HG03378 (cell line): ENCODE results near the gene PCBP1.
"Not testable (repeated sequence)": the region's sequence is repeated elsewhere in the genome, so short reads cannot be mapped to it uniquely, and the experiment has no call there.

ENCODE experiments used
- ATAC-seq: cut with Tn5 transposase; IDR thresholded peaks from one replicate; pipeline ENCODE4 v1.9.1; 2021; ENCODE audit warnings: mild to moderate bottlenecking, moderate library complexity; ENCODE audit not compliant: unreplicated experiment

PCBP1 gene

DNA sequence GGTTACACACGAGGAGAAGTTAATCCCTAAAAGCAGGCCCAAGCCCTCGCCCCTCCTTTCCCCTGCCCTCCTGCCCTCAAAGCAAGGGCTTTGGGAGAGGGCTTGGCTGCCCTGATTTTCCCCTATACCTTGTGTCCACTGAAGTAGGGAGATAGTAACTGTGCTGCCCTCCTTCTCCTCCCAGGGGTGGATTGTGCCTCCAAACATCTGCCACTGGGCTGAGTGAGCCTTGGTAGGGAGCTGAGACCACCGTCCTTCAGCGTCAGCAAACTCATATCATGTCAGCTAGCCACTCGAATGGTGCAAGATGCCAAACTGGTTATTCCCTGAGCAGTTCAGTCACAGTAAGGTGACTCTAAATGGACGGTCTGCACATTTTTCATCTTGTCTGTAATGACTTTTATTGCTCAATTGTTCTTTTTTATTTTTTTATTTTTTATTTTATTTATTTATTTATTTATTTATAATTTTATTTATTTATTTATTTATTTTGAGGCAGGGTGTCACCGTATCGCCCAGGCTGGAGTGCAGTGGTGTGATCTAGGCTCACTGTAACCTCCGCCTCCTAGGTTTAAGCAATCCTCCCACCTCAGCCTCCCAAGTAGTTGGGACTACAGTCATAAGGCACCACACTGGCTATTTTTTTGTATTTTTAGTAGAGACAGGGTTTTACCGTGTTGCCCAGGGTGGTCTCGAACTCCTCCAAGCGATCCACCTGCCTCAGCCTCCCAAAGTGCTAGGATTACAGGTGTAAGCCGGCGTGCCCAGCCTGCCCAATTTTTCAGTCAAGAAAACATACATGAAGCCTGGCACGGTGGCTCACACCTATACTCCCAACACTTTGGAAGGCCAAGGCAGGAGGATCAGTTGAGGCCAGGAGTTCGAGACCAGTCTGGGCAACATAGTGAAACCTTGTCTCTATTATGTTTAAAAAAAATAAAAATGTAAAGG is 8.7 kb downstream of the PCBP1 start:
- ATAC-seq = no peak

DNA sequence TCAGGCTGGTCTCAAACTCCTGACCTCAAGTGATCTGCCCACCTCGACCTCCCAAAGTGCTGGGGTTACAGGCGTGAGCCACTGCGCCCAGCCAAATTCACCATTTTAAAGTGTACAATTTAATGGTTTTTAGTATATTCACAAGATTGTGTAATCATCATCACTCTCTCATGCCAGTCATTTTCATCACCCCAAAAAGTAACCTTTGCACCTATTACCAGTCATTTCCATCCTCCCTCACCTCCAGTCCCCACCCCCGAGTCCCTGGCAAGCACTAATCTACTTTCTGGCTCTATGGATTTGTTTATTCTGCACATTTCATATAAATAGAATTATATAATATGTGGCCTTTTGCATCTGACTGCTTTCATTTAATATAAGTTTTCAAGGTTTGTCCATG is 10.8 kb downstream of the PCBP1 start:
- no peak for ATAC-seq

DNA sequence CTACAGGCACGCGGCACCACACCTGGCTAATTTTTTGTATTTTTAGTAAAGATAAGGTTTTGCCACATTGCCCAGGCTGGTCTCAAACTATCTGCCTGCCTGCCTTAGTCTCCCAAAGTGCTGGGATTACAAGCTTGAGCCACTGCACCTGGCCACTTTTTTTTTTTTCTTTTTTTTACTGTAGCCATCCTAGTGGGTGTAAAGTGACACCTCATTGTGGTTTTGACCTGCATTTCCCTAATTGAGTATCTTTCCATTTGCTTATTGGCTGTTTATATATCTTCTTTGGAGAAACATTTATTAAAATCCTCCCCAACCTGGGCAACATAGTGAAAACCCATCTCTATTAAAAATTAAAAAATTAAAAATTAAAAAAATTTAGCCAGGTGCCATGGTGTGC is 12.0 kb downstream of the PCBP1 start:
- ATAC-seq = no peak

DNA sequence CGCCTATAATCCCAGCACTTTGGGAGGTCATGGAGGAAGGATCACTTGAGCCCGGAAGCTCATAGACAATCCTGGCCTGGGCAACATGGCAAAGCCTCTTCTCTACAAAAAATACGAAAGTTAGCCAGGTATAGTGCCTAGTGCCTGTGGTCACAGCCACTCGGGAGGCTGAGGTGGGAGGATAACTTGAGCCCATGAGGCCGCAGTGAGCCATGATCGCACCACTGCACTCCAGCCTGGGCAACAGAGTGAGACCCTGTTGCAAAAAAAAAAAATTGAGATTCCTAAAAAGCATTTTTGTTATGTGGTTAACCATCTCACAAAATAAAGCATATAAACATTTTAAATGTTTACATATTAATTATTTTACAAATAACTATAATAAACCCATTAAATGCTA is 13.9 kb downstream of the PCBP1 start:
- no peak for ATAC-seq

DNA sequence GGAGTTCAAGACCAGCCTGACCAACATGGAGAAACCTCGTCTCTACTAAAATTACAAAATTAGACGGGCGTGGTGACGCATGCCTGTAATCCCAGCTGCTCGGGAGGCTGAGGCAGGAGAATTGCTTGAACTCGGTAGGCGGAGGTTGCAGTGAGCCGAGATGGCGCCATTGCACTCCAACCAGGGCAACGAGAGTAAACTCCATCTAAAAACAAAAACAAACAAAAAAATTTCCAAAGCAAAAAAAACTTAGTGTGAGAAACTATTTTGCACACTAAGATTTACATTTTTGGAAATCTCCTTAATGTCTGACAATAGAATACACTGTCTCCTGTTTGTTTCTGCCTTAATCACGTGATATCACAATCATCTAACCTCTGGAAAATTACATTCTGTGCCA is 14.4 kb downstream of the PCBP1 start:
- ATAC-seq = not testable (repeated sequence)

DNA sequence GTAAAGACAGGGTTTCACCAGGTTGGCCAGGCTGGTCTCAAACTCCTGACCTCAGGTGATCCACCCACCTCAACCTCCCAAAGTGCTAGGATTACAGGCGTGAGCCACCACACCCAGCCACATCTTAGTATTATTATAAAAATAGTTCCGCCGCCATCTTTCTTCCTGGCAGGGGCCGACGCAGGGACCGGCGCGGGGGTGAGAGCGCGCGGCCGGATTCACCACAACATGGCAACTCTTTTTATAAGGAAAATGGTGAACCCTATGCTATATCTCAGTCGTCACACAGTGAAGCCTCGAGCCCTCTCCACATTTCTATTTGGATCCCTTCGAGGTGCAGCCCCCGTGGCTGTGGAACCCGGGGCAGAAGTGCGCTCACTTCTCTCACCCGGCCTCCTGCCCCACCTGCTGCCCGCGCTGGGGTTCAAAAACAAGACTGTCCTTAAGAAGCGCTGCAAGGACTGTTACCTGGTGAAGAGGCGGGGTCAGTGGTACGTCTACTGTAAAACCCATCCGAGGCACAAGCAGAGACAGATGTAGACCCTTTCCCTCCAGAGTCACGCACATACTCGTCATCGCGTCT is 15.1 kb downstream of the PCBP1 start:
- not testable (repeated sequence) for ATAC-seq

DNA sequence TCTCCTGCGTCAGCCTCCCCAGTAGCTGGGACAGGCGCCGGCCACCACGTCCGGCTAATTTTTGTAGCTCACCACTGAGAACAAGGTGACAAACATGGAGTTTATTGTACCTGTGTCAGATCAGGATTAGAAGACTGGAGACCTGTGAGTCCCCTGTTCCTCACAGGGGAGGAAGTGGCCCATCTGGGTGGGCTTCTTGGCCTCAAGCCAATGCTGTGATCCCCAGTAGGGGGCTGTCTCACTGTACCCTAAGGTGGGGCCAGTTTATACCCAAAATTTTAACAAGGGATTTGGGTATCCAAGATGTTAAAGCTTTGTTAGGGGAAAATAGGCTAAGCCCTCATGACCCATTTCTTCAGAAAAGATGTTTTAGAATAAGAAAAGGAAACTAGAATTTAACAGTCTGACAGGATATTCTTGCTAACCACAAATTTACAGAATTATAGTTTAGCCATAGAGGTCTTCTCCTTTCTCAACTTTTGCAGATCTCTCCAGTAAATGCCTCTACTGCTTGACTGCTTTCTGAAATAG is 16.3 kb downstream of the PCBP1 start:
- no peak for ATAC-seq

DNA sequence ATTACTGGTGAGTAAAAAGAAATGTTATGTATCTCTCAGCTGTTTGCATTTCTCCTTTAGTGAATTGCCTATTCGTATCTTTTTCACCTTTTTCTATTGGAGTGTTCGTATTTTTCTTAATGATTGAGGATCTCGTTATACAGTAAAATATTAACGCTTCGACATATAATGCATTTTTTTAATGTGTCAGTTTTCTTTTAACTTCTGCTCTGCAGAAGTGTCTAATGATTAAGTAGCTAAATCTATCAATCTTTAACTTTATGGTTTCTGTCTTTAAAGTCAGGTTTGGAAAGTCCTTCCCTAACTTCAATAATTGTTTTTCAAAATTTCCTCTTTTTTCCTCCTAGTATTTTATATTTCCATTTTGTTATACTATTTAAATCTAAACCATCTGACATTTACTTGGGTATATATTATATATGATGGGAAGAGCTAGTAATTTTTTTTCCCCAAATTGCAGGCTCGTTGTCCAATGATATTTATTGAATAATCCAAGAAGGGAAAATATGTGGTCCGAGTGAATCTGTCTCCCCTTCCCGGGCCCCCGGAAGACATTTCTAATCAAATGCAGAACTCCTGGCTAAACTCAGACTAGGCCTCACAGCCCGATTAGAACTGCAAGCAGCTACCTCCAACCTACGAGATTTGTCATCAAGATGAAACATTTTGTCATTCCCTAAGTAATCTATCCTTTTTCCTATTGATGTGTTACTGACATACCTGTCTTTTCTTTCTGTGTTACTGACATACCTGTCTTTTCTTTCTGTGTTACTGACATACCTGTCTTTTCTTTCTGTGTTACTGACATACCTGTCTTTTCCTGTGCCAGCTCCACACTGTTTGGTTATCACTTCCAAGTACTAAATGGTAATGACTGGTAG is 17.2 kb downstream of the PCBP1 start:
- no peak for ATAC-seq

DNA sequence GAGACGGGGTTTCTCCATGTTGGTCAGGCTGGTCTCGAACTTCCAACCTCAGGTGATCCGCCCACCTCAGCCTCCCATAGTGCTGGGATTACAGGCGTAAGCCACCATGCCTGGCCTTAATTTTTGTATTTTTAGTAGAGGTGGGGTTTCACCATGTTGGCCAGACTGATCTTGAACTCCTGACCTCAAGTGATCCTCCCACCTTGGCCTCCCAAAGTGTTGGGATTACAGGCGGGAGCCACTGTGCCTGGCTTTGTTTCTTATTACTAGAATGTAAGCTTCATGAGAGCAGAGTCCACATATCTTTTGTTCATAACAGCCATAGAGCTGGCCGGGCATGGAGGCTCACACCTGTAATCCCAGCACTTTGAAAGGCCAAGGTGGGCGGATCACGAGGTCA is 18.9 kb downstream of the PCBP1 start:
- ATAC-seq = not testable (repeated sequence)

DNA sequence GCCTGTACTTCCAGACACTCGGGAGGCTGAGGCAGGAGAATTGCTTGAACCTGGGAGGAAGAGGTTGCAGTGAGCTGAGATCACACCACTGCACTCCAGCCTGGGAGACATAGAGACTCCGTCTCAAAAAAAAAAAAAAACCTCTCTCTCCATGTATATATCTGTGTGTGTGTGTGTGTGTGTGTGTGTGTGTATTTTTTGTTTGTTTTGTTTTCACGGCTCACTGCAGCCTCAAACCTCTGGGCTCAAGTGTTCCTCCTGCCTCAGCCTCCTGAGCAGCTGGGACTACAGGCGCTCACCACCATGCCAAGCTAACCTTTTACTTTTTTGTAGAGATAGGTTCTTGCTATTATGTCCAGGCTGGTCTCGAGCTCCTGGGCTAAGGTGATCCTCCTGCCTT is 23.1 kb downstream of the PCBP1 start:
- ATAC-seq = not testable (repeated sequence)

DNA sequence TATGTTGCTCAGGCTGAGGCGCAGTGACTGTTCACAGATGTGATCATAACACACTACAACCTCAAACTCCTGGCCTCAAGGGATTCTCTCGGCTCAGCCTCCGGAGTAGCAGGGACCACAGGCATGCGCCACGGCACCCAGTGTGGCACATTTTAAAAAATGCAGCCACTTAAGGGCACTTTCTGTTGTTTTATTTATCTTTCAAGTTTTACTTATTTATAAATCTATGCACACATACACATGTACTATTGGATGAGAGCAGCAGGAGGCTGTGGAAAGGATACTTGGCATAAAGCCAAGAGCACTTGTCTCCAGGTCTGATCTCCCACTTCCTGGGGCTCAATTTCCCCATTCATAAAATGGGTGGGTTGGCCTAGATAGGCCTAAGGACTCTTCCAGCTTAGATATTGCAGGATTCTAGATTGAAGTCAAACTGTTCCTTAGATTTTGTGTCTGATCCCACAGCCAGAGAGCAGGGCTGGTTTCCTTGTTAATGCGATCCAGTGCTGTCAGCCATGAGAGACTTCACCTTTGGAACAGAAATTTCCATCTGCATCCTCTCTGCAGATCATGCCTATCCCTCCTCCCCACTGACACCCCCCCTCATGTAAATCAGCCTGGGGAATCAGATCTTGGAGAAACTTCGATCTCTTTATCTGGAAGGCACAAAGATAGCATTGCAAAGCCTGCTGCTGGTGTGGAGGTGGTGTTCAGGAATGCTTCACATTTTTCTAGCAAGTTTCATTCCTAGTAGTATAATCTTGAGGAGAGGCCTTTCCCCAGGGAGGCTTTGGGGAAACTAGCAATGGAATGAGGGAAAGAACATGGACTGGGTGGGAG is 24.7 kb downstream of the PCBP1 start:
- no peak for ATAC-seq

DNA sequence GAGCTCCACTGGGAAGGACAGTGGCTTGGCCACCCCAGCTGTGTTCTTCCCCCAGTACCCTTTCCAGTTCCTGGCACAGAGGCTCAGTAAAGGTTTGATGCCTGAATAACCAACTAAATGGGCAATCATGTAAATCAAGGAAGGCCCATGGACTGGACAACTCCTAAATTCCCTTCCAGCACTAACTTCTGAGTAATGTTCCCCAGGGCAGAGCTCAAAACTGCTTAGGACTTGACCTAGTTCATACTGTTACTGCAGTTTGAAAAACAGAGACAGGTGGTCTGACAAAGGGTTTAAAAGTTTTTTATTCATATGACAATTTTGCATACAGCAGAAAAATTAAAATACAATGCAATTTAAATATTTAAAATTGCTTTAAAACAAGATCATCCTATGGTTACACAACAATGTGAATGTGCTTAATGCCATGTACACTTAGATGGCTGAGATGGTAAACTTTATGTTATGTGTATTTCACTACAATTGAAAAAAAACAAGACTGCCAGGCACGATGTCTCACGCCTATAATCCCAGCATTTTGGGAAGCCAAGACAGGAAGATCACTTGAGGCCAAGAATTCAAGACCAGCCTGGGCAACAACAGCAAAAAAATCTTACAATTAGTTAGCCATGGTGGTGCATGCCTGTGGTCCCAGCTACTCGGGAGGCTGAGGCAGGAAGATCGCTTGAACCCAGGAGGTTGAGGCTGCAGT is 26.2 kb downstream of the PCBP1 start:
- ATAC-seq = no peak

DNA sequence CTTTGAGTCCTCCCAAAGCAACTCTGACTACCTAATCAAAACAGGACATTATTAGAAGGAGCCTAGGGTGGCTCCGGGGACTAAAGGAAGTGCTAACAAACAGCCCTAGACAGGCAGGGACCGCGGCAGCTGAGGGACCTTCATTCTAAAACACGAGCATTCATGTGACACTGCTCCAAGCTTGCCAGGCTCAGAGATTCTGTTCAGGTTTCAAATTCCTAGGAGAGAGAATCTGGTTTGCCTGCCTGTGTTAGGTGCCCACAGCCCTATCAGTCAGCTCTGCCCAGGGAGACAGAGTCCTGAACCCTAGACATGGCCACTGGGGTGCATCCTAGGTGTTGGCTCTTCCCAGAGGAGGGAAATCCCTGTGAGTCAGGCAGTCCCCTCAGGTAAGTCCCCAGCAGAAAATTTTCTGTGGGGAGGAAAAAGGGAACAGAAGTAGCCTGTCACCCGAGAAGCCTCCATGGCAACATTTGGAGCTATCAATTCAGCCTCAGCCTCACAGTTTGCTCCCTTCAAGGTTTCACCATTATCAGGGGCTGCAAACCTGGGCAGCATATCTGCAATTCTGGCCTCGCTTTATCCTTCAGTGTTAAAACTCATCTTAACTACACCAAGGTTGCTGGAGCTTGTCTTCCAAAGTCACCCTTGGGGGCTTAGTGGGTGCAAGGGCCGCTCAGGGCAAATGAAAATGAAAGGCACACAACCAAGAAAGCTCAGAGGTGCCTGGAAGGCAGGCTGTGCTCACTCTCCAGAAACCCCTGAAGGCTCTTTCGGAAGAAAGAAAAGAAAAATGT is 28.6 kb downstream of the PCBP1 start:
- peak; percentile 54 for ATAC-seq

DNA sequence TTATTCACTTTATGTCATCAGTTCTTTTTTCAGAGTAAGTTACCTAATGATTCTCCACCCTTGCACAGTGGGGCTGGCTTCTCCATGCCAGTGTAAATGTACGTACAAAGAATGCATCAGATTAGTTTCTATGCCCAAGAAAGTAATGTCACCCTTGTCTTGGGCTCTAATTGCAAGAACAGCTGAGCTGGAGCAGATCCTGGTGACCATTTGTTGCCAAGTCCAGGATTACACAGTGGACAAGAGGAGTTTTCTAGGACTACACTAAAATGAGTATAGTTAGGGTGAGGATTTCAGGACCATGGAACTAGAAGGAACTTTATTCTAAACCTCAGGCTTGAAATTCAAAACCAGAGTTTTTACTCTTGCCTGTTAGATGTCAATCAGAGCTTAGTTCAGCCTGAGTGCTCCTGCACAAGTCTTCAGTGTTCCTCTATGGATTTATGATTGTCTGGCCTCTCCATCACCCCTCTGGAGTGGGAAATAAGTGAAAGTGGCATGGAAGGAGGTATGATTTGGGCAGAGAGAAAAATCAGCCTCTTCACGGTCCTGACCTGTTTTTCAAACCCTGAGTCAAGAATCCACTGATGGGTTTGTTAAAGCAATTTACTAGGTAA is 29.8 kb downstream of the PCBP1 start:
- no peak for ATAC-seq

DNA sequence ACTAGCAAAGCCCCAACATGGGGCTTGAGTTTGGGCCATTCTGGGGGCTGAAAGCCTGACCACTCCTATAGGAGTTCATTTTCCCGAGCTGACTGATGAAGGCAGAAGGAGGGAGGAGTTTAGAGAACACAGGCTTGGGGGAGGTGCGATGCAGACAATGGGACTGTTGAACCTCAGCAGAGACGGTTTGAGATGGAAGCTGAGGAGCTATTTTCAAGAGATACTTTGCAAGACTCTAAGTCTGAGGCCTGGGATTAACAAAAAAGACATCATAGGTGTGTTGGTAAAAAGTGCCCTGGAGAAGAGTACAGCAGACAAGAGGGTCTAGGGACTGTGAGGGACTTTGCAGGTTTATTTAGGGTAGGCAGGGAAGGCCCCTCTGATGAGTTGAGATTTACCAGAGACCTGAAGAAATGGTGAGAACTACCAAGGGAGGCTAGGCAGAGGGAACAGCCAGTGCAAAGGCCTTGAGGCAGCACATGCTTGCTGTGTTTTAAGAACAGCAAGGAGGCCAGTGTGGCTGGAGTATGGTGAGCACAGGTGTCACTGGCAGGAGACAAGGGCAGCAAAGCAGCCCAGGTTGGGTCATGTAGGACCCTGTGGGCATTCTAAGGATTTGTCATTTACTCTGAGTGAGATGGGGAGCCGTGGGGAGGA is 31.6 kb downstream of the PCBP1 start:
- no peak for ATAC-seq

DNA sequence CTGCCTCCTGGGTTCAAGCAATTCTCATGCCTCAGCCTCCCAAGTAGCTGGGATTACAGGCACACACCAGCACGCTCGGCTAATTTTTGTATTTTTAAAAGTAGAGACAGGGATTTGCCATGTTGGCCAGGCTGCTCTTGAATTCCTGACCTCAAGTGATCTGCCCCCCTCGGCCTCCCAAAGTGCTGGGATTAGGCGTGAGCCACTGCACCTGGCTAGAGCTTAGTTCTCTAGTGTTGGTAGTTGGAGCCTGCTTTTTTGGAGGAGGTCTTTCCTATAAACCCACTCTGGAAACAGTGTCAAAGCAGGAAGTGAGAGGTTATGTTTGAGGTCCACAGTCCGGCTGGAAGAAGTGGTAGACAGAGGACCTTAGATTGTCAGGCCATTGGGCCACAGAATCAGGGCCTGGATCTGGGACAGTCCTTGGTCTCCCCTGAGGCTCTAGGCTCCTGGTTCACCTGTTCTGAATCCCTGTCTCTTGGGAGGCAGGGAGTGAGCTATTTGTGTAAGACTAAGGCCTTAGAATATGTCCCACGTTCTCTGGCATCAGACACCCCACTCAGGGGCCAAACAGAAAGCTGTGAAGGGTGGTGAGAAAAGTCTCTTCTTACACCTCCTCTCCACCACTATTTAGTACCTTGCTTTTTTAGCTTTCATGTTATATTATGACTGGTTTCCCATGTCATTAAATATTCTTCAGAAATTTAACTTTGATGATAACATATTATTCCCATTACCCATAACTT is 34.5 kb downstream of the PCBP1 start:
- no peak for ATAC-seq

DNA sequence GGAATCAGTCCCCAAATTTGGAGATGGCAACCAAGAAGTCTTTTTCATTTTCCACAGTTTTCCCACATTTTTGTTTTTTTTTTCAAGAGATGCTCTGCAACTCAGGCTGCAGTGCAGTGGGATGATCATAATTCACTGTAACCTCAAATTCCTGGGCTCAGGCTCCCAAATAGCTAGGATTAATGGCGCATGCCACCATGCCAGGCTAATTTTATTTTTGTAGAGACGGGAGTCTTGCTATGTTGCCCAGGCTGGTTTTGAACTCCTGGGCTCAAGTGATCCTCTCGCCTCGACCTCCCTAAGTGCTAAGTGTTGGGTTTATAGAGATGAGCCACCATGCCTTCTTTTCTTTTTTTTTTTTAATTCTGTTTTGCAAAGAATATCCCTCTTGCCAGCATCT is 35.2 kb downstream of the PCBP1 start:
- no peak for ATAC-seq
